GM23338 (cell line): ENCODE data around the gene ZPBP2.

Experiments used
- CTCF ChIP-seq, 2 experiments: fragments of 200-600 bp in 1 of 2; sonication (generic) in 1 of 2; conservative IDR thresholded peaks; 2 replicates each; pipeline versions ENCODE4 v1.5.1 to v1.6.1; 2016 to 2017; ENCODE audit warnings: antibody characterized with exemption in 2 of 2, low read depth in 2 of 2, mild to moderate bottlenecking in 2 of 2, moderate library complexity in 1 of 2
- EZH2 ChIP-seq: fragments of 200-600 bp; sonication (generic); IDR thresholded peaks from one replicate; pipeline ENCODE4 v1.8.0; 2017; ENCODE audit warnings: antibody characterized with exemption, mild to moderate bottlenecking, low read depth; ENCODE audit not compliant: unreplicated experiment
- EZH2phosphoT487 ChIP-seq: fragments of 200-600 bp; sonication (generic); IDR thresholded peaks from one replicate; pipeline ENCODE4 v1.8.1; 2018; ENCODE audit warnings: antibody characterized with exemption; ENCODE audit not compliant: unreplicated experiment
- JUNB ChIP-seq: IDR thresholded peaks from one replicate; pipeline ENCODE4 v1.6.1; 2016; ENCODE audit warnings: antibody characterized with exemption; ENCODE audit not compliant: unreplicated experiment
- POLR2AphosphoS5 ChIP-seq: IDR thresholded peaks from 2 replicates; pipeline ENCODE4 v1.6.1; 2016; ENCODE audit warnings: antibody characterized with exemption, low read depth
- ZNF331 ChIP-seq: fragments of 250-450 bp; sonication (Bioruptor Pico); IDR thresholded peaks from 2 replicates; pipeline ENCODE4 v1.5.0; 2020; ENCODE audit warnings: low read depth, mild to moderate bottlenecking, moderate library complexity

GRCh38 chr17:39845052-39845846 is 22.8 kb upstream of the ZPBP2 start:
- TF ChIP-seq CTCF (conservative IDR thresholded peaks at IDR 0.05; ENCODE audit: low read depth in 2 of 2) (no peak), POLR2AphosphoS5 (no peak), EZH2 (no peak), EZH2phosphoT487 (no peak), ZNF331 (no peak), JUNB (no peak)
